Inferior parietal cortex (tissue), 1 donor: ENCODE measurements around the gene ARMC6.
"Not testable (repeated sequence)": the region's sequence is repeated elsewhere in the genome, so short reads cannot be mapped to it uniquely, and the experiment has no call there.

Experiments used
- DNase-seq: peaks from one replicate; pipeline ENCODE4 v3.0.0-alpha.2; 2016; ENCODE audit errors: extremely low spot score

ARMC6 gene

DNA sequence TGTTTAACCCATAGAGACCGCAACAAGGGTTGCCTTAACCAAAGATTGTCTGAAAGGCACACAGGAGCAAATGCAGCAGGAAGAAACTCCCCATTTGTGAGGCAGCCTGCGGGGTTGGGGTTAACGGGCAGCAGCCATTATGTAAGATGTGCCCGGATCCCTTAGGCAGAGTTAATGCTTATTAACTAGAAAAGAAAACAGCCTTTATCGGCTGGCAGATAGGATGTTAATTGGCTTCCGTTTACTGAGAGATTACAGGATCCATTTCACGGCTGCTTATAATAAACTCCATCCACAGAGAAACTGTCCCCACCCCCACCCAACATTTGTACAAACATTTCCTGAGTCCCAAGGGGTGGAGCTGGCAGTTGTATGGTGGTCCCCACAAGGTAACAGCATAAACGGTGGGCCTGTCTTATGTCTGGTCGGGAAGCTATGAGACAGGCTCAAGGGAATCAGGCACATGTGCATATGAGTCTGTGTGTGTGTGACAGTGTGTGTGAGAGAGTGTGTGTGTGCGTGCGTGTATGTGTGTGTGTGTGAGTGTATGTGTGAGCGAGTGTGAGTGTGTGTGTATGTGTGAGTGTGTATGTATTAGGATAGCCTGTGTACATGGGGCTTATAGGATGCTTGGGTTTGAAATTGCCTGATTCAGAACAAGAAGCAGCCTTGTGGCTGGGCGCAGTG, 40.9 kb downstream of the ARMC6 start:
- DNase-seq: no peak

DNA sequence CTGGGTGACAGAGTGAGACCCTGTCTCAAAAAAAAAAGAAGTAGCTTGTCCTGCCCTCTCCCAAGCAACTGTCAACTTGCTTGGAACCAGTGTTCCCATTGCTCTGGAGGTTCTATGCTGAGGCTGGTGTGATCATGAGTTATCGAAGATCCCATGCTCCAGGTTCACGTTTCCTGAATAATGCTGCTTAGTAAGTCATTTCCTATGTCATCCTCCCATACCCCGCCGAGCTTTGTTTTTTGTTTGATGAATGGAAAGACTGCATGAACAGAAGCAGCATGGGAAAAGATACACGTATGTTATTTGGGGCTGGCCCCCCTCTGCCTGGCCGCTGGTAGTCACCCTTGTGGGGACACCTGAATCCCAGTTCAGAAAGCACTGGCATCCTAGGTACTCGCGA, 41.7 kb downstream of the ARMC6 start:
- DNase-seq: no peak

DNA sequence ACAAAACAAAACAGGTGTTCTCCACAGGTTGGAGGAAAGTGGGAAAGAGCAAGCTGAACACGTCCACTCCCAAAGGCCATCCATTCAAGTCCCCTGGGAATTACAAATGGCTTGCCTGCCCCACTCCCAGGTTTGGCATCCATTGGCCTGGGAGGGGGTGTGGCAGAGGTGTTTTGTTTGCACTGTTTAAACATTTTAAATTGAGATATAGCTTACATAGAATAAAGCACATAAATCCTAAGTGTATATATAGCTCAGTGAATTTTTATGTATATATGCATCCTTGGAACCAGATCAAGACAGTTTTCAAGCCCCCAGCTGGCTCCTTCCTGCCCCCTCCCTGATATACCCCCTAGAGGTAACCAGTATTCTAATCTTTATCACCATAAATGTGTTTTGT, 43.1 kb downstream of the ARMC6 start:
- DNase-seq: no peak

DNA sequence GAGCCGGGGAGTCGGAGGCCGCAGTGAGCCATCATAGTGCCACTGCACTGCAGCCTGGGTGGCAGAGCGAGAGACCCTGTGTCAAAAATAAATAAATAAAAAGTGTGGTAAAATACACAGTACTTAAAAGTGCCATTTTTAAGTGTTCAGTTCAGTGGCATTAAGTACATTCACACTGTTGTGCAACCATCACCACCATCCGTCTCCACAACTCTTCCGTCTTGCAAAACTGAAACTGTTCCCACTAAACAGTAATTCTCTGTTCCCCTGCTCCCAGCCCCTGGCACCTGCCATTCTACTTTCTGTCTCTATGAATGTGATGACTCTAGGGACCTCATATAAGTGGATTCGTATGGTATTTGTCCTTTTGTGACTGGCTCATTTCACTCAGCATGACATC, 43.7 kb downstream of the ARMC6 start:
- DNase-seq: no peak

DNA sequence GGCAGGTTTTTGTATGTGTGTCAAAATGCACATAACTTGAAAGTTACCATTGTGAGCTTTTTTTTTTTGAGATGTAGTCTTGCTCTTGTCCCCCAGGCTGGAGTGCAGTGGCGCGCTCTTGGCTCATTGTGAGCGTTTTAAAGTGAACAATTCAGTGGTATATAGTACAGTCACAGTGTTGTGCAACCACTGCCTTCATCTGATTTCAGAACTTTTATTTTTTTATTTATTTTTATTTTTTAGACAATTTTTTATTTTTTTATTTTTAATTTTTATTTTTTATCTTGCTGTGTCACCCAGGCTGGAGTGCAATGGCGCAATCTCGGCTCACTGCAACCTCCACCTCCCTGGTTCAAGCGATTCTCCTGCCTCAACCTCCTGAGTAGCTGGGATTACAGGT, 45.4 kb downstream of the ARMC6 start:
- DNase-seq: no peak

DNA sequence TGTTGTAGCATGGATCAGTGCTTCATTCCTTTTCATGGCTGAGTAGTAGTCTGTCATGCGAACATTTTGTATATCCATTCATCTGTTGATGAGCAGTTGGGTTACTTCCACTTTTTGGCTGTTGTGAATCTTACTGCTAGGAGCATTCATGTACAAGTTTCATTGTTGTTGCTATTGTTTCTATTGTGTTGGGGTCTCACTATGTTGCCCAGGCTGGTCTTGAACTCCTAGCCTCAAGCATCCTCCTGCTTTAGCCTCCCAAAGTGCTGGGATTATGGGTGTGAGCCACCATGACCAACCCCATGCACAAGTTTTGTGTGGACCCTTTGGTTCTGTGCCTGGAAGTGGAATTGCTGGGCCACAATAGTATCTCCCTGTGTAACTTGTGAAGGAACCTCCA, 46.2 kb downstream of the ARMC6 start:
- DNase-seq: no peak

DNA sequence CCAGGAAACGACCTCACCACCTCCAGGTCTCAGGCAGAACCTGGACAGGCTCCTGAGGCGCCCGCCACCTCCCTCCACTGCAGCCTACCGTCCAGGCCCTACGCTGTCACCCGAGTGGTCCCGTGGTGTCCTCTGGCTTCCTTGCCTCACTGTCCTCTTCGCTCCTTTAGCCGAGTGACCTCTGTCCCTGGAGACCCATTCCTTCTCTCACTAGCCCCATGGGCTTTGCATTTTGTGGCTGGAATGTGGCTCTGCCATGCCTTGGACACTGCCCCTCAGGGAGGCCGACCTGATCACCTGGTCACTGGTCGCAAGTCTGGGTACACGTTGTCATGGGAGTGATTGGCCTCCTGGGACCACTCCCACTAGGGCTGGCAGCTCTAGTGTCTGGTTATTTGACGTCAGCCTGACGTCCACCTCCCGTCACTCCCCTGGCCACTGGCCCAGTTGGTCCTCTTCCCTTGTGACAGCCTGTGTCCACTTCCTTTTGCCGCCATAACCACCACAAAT, 48.3 kb downstream of the ARMC6 start:
- no peak for DNase-seq

DNA sequence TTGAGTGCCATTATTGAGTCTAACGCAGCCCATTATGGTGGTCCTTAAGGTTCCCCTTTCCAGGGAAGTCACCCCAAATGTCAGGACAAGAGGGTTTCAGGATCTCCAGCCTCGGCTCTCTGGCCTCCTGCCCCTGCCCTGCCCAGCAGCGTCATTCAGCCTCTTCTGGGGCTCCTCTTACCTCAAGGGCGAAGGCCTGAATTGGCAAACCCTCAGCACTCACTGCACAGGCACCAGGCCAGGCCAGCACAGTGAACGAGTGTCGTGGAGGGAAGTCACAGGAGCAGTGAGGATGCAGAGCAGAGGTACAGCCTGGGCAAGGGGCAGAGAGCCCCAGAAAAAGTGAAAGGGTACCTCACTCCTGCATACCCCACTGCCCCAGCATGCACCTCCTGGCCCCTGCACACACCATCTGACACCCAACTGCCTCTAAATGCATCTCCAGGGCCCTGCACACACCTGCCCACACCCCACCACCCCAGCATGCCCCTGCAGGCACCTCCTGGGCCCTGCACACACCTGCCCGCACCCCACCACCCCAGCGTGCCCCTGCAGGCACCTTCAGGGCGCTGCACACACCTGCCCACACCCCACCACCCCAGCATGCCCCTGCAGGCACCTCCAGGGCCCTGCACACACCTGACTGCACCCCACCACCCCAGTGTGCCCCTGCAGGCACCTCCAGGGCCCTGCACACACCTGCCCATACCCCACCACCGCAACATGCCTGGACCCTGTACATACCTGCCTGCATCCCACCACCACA, 50.2 kb downstream of the ARMC6 start:
- no peak for DNase-seq

DNA sequence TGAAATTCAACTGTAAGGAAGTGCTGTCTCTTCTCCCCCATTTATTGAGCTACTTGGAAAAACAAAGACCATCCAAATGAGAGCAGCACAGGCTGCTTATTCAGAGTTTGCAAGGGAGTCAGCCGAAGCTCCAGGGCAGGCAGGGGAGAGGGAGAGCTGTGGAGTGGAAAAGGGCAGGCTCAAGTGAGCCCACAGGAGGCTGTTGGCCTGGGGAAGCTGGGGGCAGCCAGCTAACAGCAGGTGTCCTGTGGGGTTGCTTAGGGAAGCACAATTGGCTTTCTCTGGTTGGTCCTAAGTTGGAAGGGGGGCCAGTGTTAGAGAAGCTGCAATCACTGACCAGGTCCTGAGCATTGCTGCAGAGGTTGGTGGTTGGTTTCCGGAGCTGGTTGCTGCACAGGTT, 54.3 kb downstream of the ARMC6 start:
- DNase-seq: no peak

DNA sequence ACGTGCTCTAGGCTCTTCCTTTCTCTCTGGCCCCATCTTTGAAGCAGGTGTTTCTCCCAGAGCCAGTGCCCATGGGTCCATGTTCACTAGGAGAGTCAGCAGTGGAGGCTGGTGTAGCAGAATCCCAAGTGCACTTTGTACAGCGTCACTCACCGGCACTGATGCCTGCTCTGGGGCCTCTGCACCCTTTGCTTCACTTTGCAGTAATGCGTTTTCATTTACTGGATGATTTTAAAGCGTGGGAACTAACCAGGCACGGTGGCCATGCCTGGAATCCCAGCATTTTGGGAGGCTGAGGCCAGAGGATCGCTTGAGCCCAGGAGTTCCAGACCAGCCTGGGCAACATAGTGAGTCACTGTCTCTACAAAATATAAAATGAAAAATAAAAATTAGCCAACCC, 61.1 kb downstream of the ARMC6 start:
- DNase-seq: no peak

DNA sequence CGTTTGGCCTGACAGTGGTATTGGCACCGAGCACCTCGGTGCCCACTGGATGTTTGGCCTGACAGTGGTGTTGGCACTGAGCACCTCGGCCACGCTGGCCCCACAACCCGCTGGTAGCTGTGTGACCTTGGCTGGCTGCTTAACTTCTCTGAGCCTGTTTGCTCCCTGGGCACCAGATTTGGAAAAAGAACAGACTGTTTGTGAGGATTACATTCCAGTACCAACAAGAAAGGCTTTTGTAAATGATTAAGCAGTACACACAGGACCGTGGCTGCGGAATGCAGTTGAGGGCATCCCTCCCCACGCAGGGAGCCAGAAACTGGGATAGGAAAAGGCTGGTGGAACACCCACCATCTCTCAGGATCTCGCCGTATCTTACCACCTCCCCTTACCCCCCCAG, 62.3 kb downstream of the ARMC6 start:
- no peak for DNase-seq

DNA sequence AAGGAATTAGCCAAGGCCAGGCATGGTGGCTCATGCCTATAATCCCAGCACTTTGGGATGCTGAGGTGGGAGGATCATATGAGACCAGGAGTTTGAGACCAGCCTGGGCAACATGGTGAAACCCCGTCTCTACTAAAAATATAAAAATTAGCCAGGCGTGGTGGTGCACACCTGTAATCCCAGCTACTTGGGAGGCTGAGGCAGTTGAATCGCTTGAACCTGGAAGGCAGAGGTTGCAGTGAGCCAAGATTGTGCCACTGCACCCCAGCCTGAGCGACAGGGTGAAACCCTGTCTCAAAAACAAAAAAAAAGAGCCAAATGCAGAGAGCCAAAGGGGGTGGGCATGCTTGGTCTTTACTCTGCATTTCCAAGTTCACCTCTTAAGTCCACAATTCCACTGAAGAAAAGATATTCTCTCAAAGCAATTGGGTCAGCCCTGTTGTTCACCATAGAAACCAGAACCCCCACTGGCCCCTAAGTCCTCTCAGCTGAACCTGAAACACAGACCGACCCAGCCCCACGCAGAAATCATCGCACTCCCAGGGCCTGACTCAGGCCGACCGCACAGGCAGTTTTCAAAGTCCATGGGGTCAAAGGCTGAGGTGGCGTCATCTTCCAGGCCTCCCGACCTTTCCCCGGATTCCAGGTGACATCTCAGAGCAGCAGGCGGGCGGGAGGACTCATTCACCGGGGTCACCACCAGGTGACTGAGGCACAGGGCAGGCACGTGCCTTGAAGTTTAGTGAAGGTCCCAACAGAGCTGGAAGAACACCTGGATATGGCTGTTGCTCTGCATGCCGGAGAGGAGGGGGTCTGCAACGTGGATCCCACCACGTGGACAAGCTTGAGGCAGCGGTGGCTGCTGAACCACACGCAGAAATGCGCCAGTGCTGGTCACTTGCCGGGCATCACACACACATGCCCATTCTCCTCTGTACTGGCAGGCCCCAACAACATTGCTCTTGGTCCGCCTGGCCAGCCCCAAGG, 63.5 kb downstream of the ARMC6 start:
- no peak for DNase-seq

DNA sequence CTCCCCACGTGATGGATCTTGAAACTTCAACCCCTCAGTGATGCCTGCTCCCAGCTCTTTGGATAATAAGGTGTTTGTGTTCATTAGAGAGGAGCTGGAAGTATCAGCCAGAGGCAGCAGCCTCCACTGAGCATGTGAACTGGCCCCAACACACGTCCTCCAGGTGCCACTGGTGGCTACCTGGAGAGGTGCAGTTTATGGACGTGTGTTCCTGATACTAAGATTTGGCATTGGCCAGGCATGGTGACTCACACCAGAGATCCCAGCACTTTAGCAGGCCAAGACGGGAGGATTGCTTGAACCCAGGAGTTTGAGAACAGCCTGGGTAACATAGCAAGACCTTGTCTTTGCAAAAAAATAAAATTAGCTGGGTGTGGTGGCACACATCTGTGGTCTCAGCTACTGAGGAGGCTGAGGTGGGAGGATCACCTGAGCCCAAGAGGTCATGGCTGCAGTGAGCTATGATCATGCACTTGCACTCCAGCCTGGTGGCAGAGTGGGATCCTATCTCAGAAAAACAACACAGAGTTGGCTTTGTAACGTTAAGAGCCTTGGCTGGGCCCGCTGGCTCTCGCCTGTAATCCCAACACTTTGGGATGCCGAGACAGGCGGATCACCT, 64.8 kb downstream of the ARMC6 start:
- DNase-seq: no peak

DNA sequence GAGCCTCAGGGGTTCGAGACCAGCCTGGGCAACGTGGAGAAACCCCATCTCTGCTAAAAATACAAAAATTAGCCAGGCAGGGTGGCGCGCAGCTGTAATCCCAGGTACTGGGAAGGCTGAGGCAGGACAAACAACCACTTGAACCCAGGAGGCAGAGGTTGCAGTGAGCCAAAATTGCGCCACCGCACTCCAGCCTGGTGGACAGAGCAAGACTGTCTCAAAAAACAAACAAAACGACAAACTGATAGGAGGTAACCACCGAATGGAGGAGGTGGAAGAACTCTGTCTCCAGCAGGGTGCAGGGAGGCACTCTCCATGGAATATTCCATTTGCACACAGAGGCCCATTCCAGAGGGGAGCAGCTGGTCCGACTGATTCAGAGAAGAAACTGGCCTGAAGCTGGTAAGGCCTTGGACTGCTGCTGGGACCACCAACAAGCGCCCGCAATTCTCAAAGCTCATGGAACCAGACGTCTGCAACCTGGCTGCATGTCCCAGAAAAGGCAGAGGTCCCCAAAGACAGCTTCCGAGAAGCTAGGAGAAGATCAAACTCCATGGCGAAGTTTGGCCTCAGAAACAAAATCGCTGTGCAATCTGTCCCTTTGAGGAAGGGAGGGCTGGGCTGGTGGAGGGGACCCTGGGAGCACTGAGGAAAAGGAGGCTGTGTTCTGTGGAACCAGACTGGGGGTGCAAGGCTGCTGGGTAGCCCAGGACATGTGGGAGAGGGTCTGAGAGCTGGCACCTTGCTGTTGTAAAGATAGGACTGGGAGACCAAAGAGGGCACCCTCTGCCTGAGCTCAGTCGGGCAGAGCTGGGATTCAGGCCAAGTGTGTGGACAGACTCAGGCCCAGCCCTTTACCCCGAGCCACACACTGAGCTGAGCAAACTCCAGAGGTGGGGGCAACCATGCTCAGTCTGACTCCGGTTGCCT, 65.6 kb downstream of the ARMC6 start:
- DNase-seq: no peak

DNA sequence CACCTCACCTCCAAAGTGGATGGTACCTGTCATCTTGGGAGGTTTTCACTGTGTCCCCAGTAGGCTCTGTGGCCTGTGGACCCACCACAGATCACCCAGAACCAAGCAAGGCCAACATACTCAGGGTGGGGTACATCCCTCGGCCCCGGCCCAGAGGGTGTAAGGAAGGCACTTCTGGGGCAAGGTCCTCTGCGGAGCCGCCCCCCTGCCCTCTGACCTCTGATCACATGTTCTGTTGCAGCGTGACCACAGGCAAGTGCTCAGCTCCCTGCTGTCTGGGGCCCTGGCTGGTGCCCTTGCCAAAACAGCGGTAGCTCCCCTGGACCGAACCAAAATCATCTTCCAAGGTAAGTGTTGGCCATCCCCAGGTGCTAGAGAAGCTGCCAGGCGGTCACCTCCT, 68.1 kb downstream of the ARMC6 start:
- DNase-seq: no peak

DNA sequence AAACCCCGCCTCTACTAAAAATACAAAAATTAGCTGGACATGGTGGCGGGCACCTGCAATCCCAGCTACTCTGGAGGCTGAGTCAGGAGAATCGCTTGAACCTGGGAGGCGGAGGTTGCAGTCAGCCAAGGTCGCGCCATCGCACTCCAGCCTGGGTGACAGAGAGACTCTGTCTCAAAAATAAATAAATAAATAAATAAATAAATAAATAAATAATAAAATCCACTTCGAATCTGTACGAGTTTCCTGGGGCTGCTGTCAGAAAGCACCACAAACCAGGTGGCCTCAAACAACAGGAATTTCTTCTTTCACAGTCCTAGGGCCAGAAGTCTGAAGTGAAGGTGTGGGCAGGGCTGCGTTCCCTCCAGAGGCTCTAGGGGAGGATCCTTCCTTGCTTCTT, 69.2 kb downstream of the ARMC6 start:
- not testable (repeated sequence) for DNase-seq

DNA sequence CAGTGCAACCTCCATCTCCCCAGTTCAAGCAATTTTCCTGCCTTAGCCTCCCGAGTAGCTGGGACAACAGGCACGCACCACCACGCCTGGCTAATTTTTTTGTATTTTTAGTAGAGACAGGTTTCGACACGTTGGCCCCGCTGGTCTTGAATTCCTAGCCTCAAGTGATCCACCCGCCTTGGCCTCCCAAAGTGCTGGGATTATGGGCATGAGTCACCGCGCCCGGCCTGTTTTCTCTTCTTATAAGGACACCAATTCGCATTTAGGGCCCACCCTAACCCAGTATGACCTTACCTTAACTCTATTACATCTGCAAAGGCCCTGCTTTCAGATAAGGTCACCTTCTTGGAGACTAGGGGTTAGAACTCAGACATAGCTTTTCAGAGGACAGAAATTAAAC, 69.8 kb downstream of the ARMC6 start:
- no peak for DNase-seq

DNA sequence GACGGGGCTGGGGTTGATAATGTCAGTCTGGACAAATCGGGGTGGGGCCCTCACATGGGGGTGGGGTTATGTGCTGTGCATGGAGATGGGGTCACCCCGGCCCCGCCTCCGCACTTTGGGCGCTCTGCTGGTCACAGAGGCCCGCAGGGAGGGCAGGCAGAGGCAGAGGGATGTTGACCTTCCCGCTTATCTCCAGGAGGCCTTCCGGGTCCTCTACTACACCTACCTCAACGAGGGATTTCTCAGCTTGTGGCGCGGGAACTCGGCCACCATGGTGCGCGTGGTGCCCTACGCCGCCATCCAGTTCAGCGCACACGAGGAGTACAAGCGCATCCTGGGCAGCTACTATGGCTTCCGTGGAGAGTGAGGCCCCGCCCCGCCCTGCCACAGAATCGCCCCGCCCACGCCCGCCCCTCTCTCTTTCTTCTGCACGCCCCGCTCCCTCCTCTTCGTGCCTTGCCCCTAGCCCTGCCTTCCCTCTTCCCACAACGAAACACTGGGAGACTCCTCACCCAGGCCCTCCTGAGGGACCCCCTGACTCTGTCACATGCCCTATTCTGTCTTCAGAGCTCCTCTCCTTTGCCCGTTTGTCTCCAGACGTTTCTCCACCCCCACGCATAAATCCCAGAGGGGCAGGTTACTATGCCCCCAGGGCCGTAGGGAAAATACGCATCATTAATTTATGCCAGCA, 72.1 kb downstream of the ARMC6 start:
- DNase-seq: no peak

DNA sequence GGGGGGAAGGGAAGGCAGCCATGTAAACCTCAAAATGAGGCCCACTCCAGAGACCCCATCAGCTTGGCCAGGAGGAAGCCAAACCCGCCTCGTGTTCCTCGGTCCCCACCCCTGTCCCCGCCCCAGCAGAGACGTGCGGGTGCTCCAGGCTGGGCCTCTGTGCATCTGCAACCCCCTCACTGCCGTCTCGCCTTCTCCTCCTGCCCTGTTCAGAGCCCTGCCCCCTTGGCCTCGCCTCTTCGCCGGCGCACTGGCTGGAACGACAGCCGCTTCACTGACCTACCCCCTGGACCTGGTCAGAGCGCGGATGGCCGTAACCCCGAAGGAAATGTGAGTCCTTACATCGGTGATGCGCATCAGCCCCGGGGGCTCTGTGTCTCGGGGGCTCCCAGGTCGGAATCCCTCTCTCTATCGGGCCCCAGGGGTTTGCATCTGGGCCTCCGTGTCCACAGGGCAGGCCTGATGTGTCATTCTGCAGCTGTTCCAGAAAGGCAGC, 72.7 kb downstream of the ARMC6 start:
- DNase-seq: no peak

DNA sequence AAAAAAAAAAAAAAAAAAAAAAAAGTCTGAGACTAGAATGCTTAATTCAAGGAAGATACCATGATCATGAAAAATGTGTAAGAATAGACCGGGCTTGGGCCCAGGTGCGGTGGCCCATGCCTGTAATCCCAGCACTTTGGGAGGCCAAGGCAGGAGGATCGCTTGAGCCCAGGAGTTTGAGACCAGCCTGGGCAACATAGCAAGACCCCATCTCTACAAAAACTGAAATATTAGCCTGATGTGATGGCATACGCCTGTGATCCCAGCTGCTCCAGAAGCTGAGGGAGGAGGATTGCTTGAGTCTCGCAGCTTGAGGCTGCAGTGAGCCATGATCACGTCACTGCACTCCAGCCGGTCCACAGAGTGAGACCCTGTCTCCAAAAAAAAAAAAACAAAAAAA, 73.5 kb downstream of the ARMC6 start:
- DNase-seq: not testable (repeated sequence)
